IgD-negative memory B cell (primary cell): ENCODE measurements around the gene GPC3. TPM values are rescaled to one million over a fixed set of nuclear protein-coding genes. Genes with fewer than 3 reads are reported as not detected.

Experiments used
- H3K27ac Mint-ChIP-seq, 3 donors: one replicate each; pipeline ENCODE4 v1.8.0; 2020 to 2022; ENCODE audit warnings: mild to moderate bottlenecking in 3 of 3, mixed read lengths in 3 of 3, moderate library complexity in 1 of 3
- H3K27me3 Mint-ChIP-seq: one replicate; pipeline ENCODE4 v1.8.0; 2021; ENCODE audit warnings: mixed read lengths
- H3K36me3 Mint-ChIP-seq: one replicate; pipeline ENCODE4 v1.8.0; 2020; ENCODE audit warnings: mild to moderate bottlenecking, mixed read lengths
- H3K4me1 Mint-ChIP-seq, 3 donors: one replicate each; pipeline ENCODE4 v1.8.0; 2020 to 2022; ENCODE audit warnings: mixed read lengths in 3 of 3, mild to moderate bottlenecking in 1 of 3
- H3K4me3 Mint-ChIP-seq, 4 donors: one replicate each; pipeline ENCODE4 v1.8.0; 2020 to 2022; ENCODE audit warnings: mild to moderate bottlenecking in 4 of 4, mixed read lengths in 4 of 4, moderate library complexity in 3 of 4
- H3K9me3 Mint-ChIP-seq, 3 donors: one replicate each; pipeline ENCODE4 v1.8.0; 2020 to 2021; ENCODE audit warnings: mixed read lengths in 3 of 3, mild to moderate bottlenecking in 1 of 3
- polyA plus RNA-seq: library from polyadenylated mRNA; unstranded; fragments of 300-500 nt; fragmentation: Illumina TruSeq; gene quantifications from one replicate; pipeline ENCODE4 v1.2.3, GENCODE V29; 2021

Gene GPC3
- polyA plus RNA-seq, 1 donor from 2014 or later: 0.10 TPM

GRCh38 chrX:133813971-133814370 lies 171.4 kb downstream of the GPC3 start:
- no peaks in the 10 kb centered on the region for H3K9me3 Mint-ChIP-seq
- no peak overlapping the region for H3K27ac Mint-ChIP-seq
- peaks cover 2% of the 10 kb centered on the region for H3K27me3 Mint-ChIP-seq
- H3K36me3 Mint-ChIP-seq: no peaks in the 10 kb centered on the region
- no peaks in the 10 kb centered on the region for H3K4me1 Mint-ChIP-seq
- H3K4me3 Mint-ChIP-seq: no peak overlapping the region

- Mint-ChIP-seq H3K9me3 (no peaks in the 10 kb centered on the region), H3K27me3 (peaks cover 2% of the 10 kb centered on the region), H3K27ac (no peak overlapping the region), H3K36me3 (no peaks in the 10 kb centered on the region), H3K4me3 (no peak overlapping the region), H3K4me1 (no peaks in the 10 kb centered on the region)
Observed at GRCh38 chrX:133812402-133812801, 173.0 kb downstream of the GPC3 start.

- Mint-ChIP-seq H3K27ac (no peak overlapping the region), H3K36me3 (no peaks in the 10 kb centered on the region), H3K9me3 (no peaks in the 10 kb centered on the region), H3K4me3 (no peak overlapping the region), H3K27me3 (peaks cover 2% of the 10 kb centered on the region), H3K4me1 (no peaks in the 10 kb centered on the region)
Observed at GRCh38 chrX:133810925-133811324, 174.5 kb downstream of the GPC3 start.

- Mint-ChIP-seq H3K4me1 (no peaks in the 10 kb centered on the region), H3K27me3 (peaks cover 4% of the 10 kb centered on the region), H3K4me3 (no peak overlapping the region), H3K36me3 (no peaks in the 10 kb centered on the region), H3K9me3 (no peaks in the 10 kb centered on the region), H3K27ac (no peak overlapping the region)
Observed at GRCh38 chrX:133804072-133804471, 181.3 kb downstream of the GPC3 start.

GRCh38 chrX:133796282-133796681 lies 189.1 kb downstream of the GPC3 start:
- Mint-ChIP-seq H3K9me3 (no peaks in the 10 kb centered on the region), H3K27me3 (peaks cover 3% of the 10 kb centered on the region), H3K27ac (no peak overlapping the region), H3K36me3 (no peaks in the 10 kb centered on the region), H3K4me1 (peaks cover 0 to 3% (median 0%) of the 10 kb centered on the region in 3 donors), H3K4me3 (no peak overlapping the region)

GRCh38 chrX:133794126-133794525 lies 191.3 kb downstream of the GPC3 start:
- no peaks in the 10 kb centered on the region for H3K36me3 Mint-ChIP-seq
- peaks cover 7% of the 10 kb centered on the region for H3K27me3 Mint-ChIP-seq
- H3K4me3 Mint-ChIP-seq: no peak overlapping the region
- no peak overlapping the region for H3K27ac Mint-ChIP-seq
- H3K9me3 Mint-ChIP-seq: no peaks in the 10 kb centered on the region
- peaks cover 0 to 3% (median 0%) of the 10 kb centered on the region in 3 donors for H3K4me1 Mint-ChIP-seq

GRCh38 chrX:133793626-133794025 lies 191.8 kb downstream of the GPC3 start:
- Mint-ChIP-seq H3K4me1 (peaks cover 0 to 3% (median 0%) of the 10 kb centered on the region in 3 donors), H3K27me3 (peaks cover 7% of the 10 kb centered on the region), H3K27ac (no peak overlapping the region), H3K9me3 (no peaks in the 10 kb centered on the region), H3K4me3 (no peak overlapping the region), H3K36me3 (no peaks in the 10 kb centered on the region)

- H3K4me1 Mint-ChIP-seq: peaks cover 0 to 5% (median 4%) of the 10 kb centered on the region in 3 donors
- peaks cover 7% of the 10 kb centered on the region for H3K27me3 Mint-ChIP-seq
- no peak overlapping the region for H3K27ac Mint-ChIP-seq
- no peak overlapping the region for H3K4me3 Mint-ChIP-seq
- H3K36me3 Mint-ChIP-seq: no peaks in the 10 kb centered on the region
- H3K9me3 Mint-ChIP-seq: no peaks in the 10 kb centered on the region
Observed at GRCh38 chrX:133792198-133792953, 193.0 kb downstream of the GPC3 start.

- Mint-ChIP-seq H3K9me3 (no peaks in the 10 kb centered on the region), H3K27ac (no peak overlapping the region), H3K4me3 (no peak overlapping the region), H3K27me3 (peaks cover 7% of the 10 kb centered on the region), H3K36me3 (no peaks in the 10 kb centered on the region), H3K4me1 (peaks cover 5 to 8% (median 5%) of the 10 kb centered on the region in 3 donors)
Observed at GRCh38 chrX:133789829-133790228, 195.6 kb downstream of the GPC3 start.

GRCh38 chrX:133786382-133786781 lies 199.0 kb downstream of the GPC3 start:
- H3K9me3 Mint-ChIP-seq: no peaks in the 10 kb centered on the region

GRCh38 chrX:133783274-133783673 lies 202.1 kb downstream of the GPC3 start:
- Mint-ChIP-seq H3K9me3 (no peaks in the 10 kb centered on the region), H3K4me1 (peaks cover 17 to 32% (median 30%) of the 10 kb centered on the region in 3 donors), H3K27me3 (peaks cover 2% of the 10 kb centered on the region), H3K4me3 (peak overlapping the region in 3 of 4 donors; percentile 29 to 83 (median 36)), H3K36me3 (no peaks in the 10 kb centered on the region), H3K27ac (peak overlapping the region; percentile 63 to 96 (median 91))

More at GRCh38 chrX:133786382-133786781, 199.0 kb downstream of the GPC3 start:
- Mint-ChIP-seq H3K27me3 (peaks cover 6% of the 10 kb centered on the region), H3K4me3 (no peak overlapping the region), H3K27ac (no peak overlapping the region), H3K4me1 (peaks cover 19 to 32% (median 30%) of the 10 kb centered on the region in 3 donors), H3K36me3 (no peaks in the 10 kb centered on the region)

- Mint-ChIP-seq H3K27ac (peak overlapping the region in 1 of 3 donors; percentile 79), H3K9me3 (no peaks in the 10 kb centered on the region), H3K4me1 (peaks cover 17 to 30% (median 28%) of the 10 kb centered on the region in 3 donors), H3K4me3 (no peak overlapping the region), H3K36me3 (no peaks in the 10 kb centered on the region), H3K27me3 (peaks cover 6% of the 10 kb centered on the region)
Observed at GRCh38 chrX:133781174-133781573, 204.2 kb downstream of the GPC3 start.

- Mint-ChIP-seq H3K27ac (no peak overlapping the region), H3K4me3 (no peak overlapping the region), H3K27me3 (peaks cover 3% of the 10 kb centered on the region), H3K4me1 (no peaks in the 10 kb centered on the region), H3K36me3 (no peaks in the 10 kb centered on the region), H3K9me3 (no peaks in the 10 kb centered on the region)
Observed at GRCh38 chrX:133776072-133776471, 209.3 kb downstream of the GPC3 start.

- no peaks in the 10 kb centered on the region for H3K9me3 Mint-ChIP-seq
- H3K27me3 Mint-ChIP-seq: peaks cover 5% of the 10 kb centered on the region
- no peak overlapping the region for H3K4me3 Mint-ChIP-seq
- H3K27ac Mint-ChIP-seq: no peak overlapping the region
- no peaks in the 10 kb centered on the region for H3K4me1 Mint-ChIP-seq
- H3K36me3 Mint-ChIP-seq: no peaks in the 10 kb centered on the region
Observed at GRCh38 chrX:133774807-133775206, 210.6 kb downstream of the GPC3 start.

GRCh38 chrX:133771086-133771646 lies 214.2 kb downstream of the GPC3 start:
- H3K4me1 Mint-ChIP-seq: no peaks in the 10 kb centered on the region
- H3K4me3 Mint-ChIP-seq: no peak overlapping the region
- H3K36me3 Mint-ChIP-seq: no peaks in the 10 kb centered on the region
- peaks cover 6% of the 10 kb centered on the region for H3K27me3 Mint-ChIP-seq
- H3K27ac Mint-ChIP-seq: no peak overlapping the region
- H3K9me3 Mint-ChIP-seq: no peaks in the 10 kb centered on the region
